Astrocyte (in vitro differentiated cells and primary cell): ENCODE data around the gene VN1R5. TPM values are rescaled to one million over a fixed set of nuclear protein-coding genes. Genes with fewer than 3 reads are reported as not detected.

ENCODE experiments used
- DNase-seq: peaks from one replicate; pipeline ENCODE4 v3.0.0-alpha.2; 2010; ENCODE audit warnings: low read depth
- FAIRE-seq: peaks from 2 replicates; lab custom pipeline; 2011; peaks lifted over from hg19 to GRCh38; lab: Jason Lieb, UNC
- H2AFZ ChIP-seq: 2 replicates; pipeline ENCODE4 v1.6.0; 2012; ENCODE audit warnings: low read depth, low read length, inconsistent platforms
- H3K27ac ChIP-seq: 2 replicates; pipeline ENCODE4 v1.5.1; 2011; ENCODE audit warnings: low read depth, low read length, inconsistent platforms
- H3K27me3 ChIP-seq: 2 replicates; pipeline ENCODE4 v1.6.0; 2011; ENCODE audit warnings: low read length, inconsistent platforms; ENCODE audit not compliant: insufficient read depth
- H3K36me3 ChIP-seq: 2 replicates; pipeline ENCODE4 v1.5.1; 2011; ENCODE audit warnings: low read length, inconsistent platforms; ENCODE audit not compliant: insufficient read depth
- H3K4me1 ChIP-seq: 2 replicates; pipeline ENCODE4 v1.5.1; 2011; ENCODE audit warnings: low read length, inconsistent platforms; ENCODE audit not compliant: insufficient read depth
- H3K4me2 ChIP-seq: 2 replicates; pipeline ENCODE4 v1.6.0; 2012; ENCODE audit warnings: low read length, inconsistent platforms
- H3K4me3 ChIP-seq: 2 replicates; pipeline ENCODE4 v1.5.1; 2011; ENCODE audit warnings: low read depth, mild to moderate bottlenecking, low read length, inconsistent platforms; ENCODE audit not compliant: insufficient read depth
- H3K79me2 ChIP-seq: 2 replicates; pipeline ENCODE4 v1.6.0; 2012; ENCODE audit warnings: mild to moderate bottlenecking, low read length, inconsistent platforms; ENCODE audit not compliant: insufficient read depth
- H3K9ac ChIP-seq: 2 replicates; pipeline ENCODE4 v1.6.0; 2012; ENCODE audit warnings: mild to moderate bottlenecking, low read length, inconsistent platforms
- H3K9me3 ChIP-seq: 2 replicates; pipeline ENCODE4 v1.5.1; 2012; ENCODE audit warnings: low read depth, mild to moderate bottlenecking, low read length, inconsistent platforms; ENCODE audit not compliant: insufficient read depth
- H4K20me1 ChIP-seq: 2 replicates; pipeline ENCODE4 v1.6.0; 2012; ENCODE audit warnings: low read length, inconsistent platforms; ENCODE audit not compliant: insufficient read depth
- H3K27ac Mint-ChIP-seq: one replicate; pipeline ENCODE4 v1.8.0; 2021; ENCODE audit warnings: mild to moderate bottlenecking, mixed read lengths; ENCODE audit not compliant: unreplicated experiment
- H3K27me3 Mint-ChIP-seq: one replicate; pipeline ENCODE4 v1.8.0; 2021; ENCODE audit warnings: low read depth, mixed read lengths; ENCODE audit not compliant: unreplicated experiment
- H3K36me3 Mint-ChIP-seq: one replicate; pipeline ENCODE4 v1.8.0; 2021; ENCODE audit warnings: low read depth, mixed read lengths; ENCODE audit not compliant: unreplicated experiment
- H3K4me1 Mint-ChIP-seq: one replicate; pipeline ENCODE4 v1.8.0; 2021; ENCODE audit warnings: low read depth, mixed read lengths; ENCODE audit not compliant: unreplicated experiment
- H3K4me3 Mint-ChIP-seq: one replicate; pipeline ENCODE4 v1.8.0; 2021; ENCODE audit warnings: mild to moderate bottlenecking, moderate library complexity, mixed read lengths; ENCODE audit not compliant: unreplicated experiment
- H3K9me3 Mint-ChIP-seq: one replicate; pipeline ENCODE4 v1.8.0; 2021; ENCODE audit warnings: mild to moderate bottlenecking, mixed read lengths; ENCODE audit not compliant: unreplicated experiment
- CTCF ChIP-seq: IDR thresholded peaks from 2 replicates; pipeline ENCODE4 v1.5.1; 2011; ENCODE audit warnings: low read depth, mild to moderate bottlenecking, inconsistent platforms, low read length, moderate library complexity; ENCODE audit not compliant: insufficient read depth
- EZH2 ChIP-seq: IDR thresholded peaks from 2 replicates; pipeline ENCODE4 v1.6.1; 2012; ENCODE audit warnings: mild to moderate bottlenecking, low read length, inconsistent platforms; ENCODE audit not compliant: insufficient read depth
- total RNA-seq: library from RNA; stranded (reverse); gene quantifications from 2 replicates; pipeline ENCODE4 v1.2.1, GENCODE V29; 2021

The VN1R5 gene
- total RNA-seq, 1 donor from 2014 or later = not detected

GRCh38 chr1:247290576-247290975 is 34.7 kb downstream of the VN1R5 start:
- H3K4me3 ChIP-seq = no peak overlapping the region
- H3K36me3 Mint-ChIP-seq = peaks cover 12% of the 10 kb centered on the region
- H3K79me2 ChIP-seq = no peaks in the 10 kb centered on the region
- peaks cover 26% of the 10 kb centered on the region for H3K4me1 ChIP-seq
- H3K27me3 Mint-ChIP-seq = no peaks in the 10 kb centered on the region
- no peak overlapping the region for H2AFZ ChIP-seq
- no peaks in the 10 kb centered on the region for H3K36me3 ChIP-seq
- H3K9ac ChIP-seq = no peak overlapping the region
- TF ChIP-seq CTCF (no peak), EZH2 (no peak)
- no peak overlapping the region for H3K4me3 Mint-ChIP-seq
- DNase-seq = no peak
- H4K20me1 ChIP-seq = no peaks in the 10 kb centered on the region
- peaks cover 34% of the 10 kb centered on the region for H3K4me1 Mint-ChIP-seq
- H3K9me3 ChIP-seq = no peaks in the 10 kb centered on the region
- H3K9me3 Mint-ChIP-seq = peaks cover 14% of the 10 kb centered on the region
- no peak overlapping the region for H3K27ac Mint-ChIP-seq
- H3K27ac ChIP-seq = no peak overlapping the region
- no peaks in the 10 kb centered on the region for H3K27me3 ChIP-seq
- no peak for FAIRE-seq
- H3K4me2 ChIP-seq = no peak overlapping the region

GRCh38 chr1:247291161-247291560 is 35.3 kb downstream of the VN1R5 start:
- no peak overlapping the region for H3K4me3 ChIP-seq
- Mint-ChIP-seq H3K4me1 (peaks cover 34% of the 10 kb centered on the region), H3K27ac (no peak overlapping the region), H3K4me3 (no peak overlapping the region), H3K36me3 (peaks cover 12% of the 10 kb centered on the region), H3K9me3 (peaks cover 14% of the 10 kb centered on the region), H3K27me3 (no peaks in the 10 kb centered on the region)
- H3K27ac ChIP-seq = no peak overlapping the region
- no peaks in the 10 kb centered on the region for H3K9me3 ChIP-seq
- no peak for TF ChIP-seq EZH2
- TF ChIP-seq CTCF = no peak
- H3K4me1 ChIP-seq = peaks cover 26% of the 10 kb centered on the region
- no peaks in the 10 kb centered on the region for H3K36me3 ChIP-seq
- no peaks in the 10 kb centered on the region for H3K27me3 ChIP-seq
- DNase-seq (no peak), FAIRE-seq (no peak)
- no peaks in the 10 kb centered on the region for H3K79me2 ChIP-seq
- H2AFZ ChIP-seq = no peak overlapping the region
- H4K20me1 ChIP-seq = no peaks in the 10 kb centered on the region
- no peak overlapping the region for H3K4me2 ChIP-seq
- H3K9ac ChIP-seq = no peak overlapping the region

DNA sequence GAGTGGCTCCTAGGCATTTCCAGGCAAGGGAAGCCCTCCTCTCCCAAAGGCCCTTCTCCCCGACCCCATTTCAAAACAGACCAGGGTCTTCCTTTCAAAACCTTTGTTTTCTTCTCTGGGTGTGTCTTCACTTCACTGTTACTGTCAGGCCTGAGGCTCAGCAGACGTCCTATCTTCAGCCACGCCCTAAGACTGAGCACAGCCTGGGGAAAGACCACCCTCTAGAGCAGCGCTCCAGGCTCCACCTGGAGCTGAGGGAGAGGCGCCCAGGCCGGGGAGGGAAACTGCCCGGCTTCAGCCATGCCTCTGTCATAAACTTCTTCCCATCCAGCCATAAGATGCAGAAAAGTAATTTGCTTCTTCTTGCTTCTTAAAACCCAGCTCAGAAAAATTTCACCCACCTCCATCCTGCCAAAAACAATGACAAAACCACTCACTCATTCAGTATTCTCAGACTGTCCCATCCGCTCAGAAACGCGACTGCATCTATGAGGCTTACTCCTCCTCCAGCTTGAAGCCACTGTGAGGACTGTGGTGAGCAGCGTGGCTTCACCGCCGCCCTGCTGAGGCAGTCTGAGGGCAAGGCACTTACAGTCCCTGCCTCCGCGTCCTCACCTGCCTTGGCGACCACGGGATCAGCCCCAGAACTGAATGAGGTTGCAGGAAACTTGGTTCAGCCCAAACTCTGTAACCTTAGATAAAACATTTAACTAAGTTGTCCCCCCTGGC is 36.1 kb downstream of the VN1R5 start:
- Mint-ChIP-seq H3K4me1 (peaks cover 34% of the 10 kb centered on the region), H3K36me3 (peaks cover 6% of the 10 kb centered on the region), H3K27me3 (no peaks in the 10 kb centered on the region), H3K9me3 (peaks cover 9% of the 10 kb centered on the region), H3K4me3 (no peak overlapping the region), H3K27ac (no peak overlapping the region)
- Histone ChIP-seq H3K4me1 (peaks cover 26% of the 10 kb centered on the region), H3K4me2 (no peak overlapping the region), H3K27ac (no peak overlapping the region), H2AFZ (no peak overlapping the region), H3K27me3 (no peaks in the 10 kb centered on the region), H3K4me3 (no peak overlapping the region), H3K9me3 (no peaks in the 10 kb centered on the region), H3K36me3 (no peaks in the 10 kb centered on the region), H3K79me2 (no peaks in the 10 kb centered on the region), H4K20me1 (no peaks in the 10 kb centered on the region), H3K9ac (no peak overlapping the region)
- no peak for TF ChIP-seq CTCF
- TF ChIP-seq EZH2 = no peak
- FAIRE-seq (no peak), DNase-seq (no peak)
